HL-60 (cell line): ENCODE data around the gene P4HA2.

ENCODE experiments used
- GABPA ChIP-seq: IDR thresholded peaks from 2 replicates; pipeline ENCODE4 v1.6.1; 2012; ENCODE audit warnings: low read depth
- POLR2AphosphoS5 ChIP-seq: IDR thresholded peaks from 2 replicates; pipeline ENCODE4 v1.6.1; 2012; ENCODE audit warnings: low read depth
- TF ChIP-seq, protein P1 (sequence below): IDR thresholded peaks from 2 replicates; pipeline ENCODE4 v1.6.1; 2012; ENCODE audit warnings: low read depth; ENCODE audit not compliant: insufficient replicate concordance
- TF ChIP-seq, protein P2 (sequence below): IDR thresholded peaks from one replicate; pipeline ENCODE4 v1.5.1; 2011; ENCODE audit warnings: low read length, control low read depth, inconsistent platforms; ENCODE audit not compliant: insufficient read depth

DNA sequence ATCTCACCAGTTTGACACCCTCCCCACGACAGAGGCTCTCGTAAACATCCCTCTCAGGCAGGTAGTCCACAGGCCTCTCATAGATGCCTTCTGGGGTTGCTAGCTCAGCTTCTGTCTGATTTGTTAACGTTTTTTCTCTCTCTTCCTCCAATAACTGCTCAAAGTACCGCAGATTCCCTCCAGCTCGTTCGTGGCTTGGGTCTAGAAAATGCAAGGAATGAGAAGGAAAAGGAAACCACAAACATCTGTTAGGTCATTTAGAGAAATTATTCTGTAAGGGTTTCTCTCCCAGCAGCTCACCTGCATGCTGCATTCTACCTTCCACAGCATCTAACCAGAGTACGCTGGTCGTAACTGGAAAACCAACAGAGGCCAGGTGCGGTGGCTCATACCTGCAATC is 18.5 kb downstream of the P4HA2 start:
- TF ChIP-seq, protein P1, sequence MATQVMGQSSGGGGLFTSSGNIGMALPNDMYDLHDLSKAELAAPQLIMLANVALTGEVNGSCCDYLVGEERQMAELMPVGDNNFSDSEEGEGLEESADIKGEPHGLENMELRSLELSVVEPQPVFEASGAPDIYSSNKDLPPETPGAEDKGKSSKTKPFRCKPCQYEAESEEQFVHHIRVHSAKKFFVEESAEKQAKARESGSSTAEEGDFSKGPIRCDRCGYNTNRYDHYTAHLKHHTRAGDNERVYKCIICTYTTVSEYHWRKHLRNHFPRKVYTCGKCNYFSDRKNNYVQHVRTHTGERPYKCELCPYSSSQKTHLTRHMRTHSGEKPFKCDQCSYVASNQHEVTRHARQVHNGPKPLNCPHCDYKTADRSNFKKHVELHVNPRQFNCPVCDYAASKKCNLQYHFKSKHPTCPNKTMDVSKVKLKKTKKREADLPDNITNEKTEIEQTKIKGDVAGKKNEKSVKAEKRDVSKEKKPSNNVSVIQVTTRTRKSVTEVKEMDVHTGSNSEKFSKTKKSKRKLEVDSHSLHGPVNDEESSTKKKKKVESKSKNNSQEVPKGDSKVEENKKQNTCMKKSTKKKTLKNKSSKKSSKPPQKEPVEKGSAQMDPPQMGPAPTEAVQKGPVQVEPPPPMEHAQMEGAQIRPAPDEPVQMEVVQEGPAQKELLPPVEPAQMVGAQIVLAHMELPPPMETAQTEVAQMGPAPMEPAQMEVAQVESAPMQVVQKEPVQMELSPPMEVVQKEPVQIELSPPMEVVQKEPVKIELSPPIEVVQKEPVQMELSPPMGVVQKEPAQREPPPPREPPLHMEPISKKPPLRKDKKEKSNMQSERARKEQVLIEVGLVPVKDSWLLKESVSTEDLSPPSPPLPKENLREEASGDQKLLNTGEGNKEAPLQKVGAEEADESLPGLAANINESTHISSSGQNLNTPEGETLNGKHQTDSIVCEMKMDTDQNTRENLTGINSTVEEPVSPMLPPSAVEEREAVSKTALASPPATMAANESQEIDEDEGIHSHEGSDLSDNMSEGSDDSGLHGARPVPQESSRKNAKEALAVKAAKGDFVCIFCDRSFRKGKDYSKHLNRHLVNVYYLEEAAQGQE = no peak
- TF ChIP-seq, protein P2, sequence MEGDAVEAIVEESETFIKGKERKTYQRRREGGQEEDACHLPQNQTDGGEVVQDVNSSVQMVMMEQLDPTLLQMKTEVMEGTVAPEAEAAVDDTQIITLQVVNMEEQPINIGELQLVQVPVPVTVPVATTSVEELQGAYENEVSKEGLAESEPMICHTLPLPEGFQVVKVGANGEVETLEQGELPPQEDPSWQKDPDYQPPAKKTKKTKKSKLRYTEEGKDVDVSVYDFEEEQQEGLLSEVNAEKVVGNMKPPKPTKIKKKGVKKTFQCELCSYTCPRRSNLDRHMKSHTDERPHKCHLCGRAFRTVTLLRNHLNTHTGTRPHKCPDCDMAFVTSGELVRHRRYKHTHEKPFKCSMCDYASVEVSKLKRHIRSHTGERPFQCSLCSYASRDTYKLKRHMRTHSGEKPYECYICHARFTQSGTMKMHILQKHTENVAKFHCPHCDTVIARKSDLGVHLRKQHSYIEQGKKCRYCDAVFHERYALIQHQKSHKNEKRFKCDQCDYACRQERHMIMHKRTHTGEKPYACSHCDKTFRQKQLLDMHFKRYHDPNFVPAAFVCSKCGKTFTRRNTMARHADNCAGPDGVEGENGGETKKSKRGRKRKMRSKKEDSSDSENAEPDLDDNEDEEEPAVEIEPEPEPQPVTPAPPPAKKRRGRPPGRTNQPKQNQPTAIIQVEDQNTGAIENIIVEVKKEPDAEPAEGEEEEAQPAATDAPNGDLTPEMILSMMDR = no peak
- TF ChIP-seq POLR2AphosphoS5 (no peak), GABPA (no peak)
